HG03280 (cell line): Measurements from ENCODE around the gene HMGCR.
A peak's percentile ranks its signal among the peaks of the same experiment; 100 is the strongest.

ENCODE experiments used
- ATAC-seq: cut with Tn5 transposase; IDR thresholded peaks from one replicate; pipeline ENCODE4 v1.9.1; 2021; ENCODE audit warnings: mild to moderate bottlenecking, moderate library complexity; ENCODE audit not compliant: unreplicated experiment

The HMGCR gene

GRCh38 chr5:75340714-75341478 lies 3.9 kb downstream of the HMGCR start:
- no peak for ATAC-seq

- no peak for ATAC-seq
Measured at GRCh38 chr5:75341934-75342333, 4.9 kb downstream of the HMGCR start.

DNA sequence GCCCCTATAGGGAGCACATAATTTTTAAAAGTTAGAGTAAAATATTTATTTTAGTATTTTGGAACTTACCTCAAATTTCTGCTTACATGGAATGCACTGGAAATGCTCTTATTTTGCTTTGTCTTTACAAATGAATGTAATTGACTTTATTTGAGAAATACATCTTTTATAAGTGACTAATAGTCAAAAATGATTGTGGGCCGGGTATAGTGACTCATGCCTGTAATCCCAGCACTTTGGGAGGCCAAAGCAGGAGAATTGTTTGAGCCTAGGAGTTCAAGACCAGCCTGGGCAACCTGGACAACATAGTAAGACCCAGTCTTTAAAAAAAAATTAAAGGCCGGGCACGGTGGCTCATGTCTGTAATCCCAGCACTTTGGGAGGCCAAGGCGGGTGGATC lies 5.8 kb downstream of the HMGCR start:
- no peak for ATAC-seq

- no peak for ATAC-seq
Measured at GRCh38 chr5:75348241-75348640, 11.2 kb downstream of the HMGCR start.

DNA sequence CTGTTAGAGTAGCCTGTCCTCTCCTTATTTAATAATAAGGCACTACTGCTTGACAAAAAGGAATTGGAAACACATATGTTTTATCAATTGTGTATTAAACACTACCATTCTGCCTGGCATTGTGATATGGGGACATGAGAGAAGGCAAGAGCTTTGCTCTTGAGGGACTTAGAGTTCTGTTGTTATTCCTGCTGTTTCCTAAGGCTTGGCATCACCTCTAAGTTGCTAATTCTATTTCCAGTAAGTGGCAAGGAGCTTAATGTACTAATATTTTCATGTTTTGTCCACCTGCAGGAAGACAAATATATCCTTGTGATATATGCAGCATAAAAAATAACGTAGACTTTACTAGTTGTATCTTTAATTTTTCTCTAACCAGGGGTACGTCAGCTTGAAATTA lies 12.6 kb downstream of the HMGCR start:
- ATAC-seq, result no peak

DNA sequence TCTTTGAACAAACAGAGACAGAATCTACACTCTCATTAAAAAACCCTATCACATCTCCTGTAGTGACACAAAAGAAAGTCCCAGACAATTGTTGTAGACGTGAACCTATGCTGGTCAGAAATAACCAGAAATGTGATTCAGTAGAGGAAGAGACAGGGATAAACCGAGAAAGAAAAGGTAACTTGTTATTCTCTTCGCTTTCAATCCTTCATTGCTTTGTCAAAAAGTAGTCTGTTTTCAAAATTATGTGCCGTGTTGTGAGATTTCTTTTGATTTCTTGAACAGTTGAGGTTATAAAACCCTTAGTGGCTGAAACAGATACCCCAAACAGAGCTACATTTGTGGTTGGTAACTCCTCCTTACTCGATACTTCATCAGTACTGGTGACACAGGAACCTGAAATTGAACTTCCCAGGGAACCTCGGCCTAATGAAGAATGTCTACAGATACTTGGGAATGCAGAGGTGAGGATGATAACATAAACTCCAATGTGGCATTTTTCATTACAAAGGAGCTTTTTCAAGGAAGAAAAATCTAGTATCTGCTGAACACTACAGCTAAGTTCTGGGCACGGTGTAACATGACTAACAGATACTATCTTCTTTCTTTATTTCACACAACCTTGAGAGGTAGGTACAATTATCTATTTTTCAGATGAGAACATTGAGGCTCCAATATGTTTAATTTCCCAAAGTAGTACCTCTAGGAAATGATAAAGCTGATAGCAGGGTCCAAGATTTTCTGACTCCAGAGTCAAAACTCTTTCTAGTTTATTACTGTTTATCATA lies 14.3 kb downstream of the HMGCR start:
- no peak for ATAC-seq

- ATAC-seq, result no peak
Measured at GRCh38 chr5:75355236-75355635, 18.2 kb downstream of the HMGCR start.

DNA sequence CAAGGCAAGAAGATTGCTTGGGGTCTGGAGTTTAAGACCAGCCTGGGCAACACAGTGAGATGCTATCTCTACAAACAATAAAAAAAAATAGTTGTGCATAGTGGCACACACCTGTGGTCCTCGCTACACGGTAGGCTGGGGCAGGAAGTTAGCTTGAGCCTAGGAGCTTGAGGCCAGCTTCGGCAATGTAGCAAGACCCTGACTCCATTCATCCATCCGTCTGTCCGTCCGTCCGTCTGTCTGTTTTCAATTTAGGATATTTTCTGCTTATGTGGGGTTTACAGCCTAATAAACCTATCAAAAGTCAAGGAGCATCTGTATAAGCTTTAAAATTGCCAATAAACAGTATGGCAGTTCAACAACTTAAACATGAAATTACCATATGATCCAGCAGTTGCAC lies 19.7 kb downstream of the HMGCR start:
- no peak for ATAC-seq

GRCh38 chr5:75358117-75358516 lies 21.1 kb downstream of the HMGCR start:
- ATAC-seq, result no peak

DNA sequence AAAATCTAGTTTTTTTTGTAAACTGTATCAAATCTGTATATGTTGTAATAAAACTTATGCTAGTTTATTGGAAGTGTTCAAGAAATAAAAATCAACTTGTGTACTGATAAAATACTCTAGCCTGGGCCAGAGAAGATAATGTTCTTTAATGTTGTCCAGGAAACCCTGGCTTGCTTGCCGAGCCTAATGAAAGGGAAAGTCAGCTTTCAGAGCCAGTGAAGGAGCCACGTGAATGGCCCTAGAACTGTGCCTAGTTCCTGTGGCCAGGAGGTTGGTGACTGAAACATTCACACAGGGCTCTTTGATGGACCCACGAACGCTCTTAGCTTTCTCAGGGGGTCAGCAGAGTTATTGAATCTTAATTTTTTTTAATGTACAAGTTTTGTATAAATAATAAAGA lies 24.3 kb downstream of the HMGCR start:
- no peak for ATAC-seq

GRCh38 chr5:75362474-75362975 lies 25.5 kb downstream of the HMGCR start:
- no peak for ATAC-seq

DNA sequence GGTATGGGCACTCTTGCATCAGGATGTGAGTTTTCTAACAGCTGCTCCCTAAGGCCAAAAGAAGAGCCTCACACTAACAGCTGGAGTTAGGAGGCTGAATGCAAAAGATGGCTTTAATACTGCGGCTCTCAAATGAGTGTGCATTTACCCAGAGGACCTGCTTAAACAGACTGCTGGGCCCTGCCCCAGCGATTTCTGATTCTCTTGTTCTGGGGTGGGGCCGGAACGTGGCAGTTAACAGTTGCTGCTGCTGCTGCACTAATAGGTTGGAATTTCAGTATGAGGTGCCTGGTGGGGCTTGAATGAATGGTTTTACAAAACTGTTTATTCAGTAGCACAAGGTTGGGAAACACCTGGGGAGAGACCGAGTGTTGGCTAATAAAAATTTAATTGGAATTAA lies 26.1 kb downstream of the HMGCR start:
- ATAC-seq, result no peak

DNA sequence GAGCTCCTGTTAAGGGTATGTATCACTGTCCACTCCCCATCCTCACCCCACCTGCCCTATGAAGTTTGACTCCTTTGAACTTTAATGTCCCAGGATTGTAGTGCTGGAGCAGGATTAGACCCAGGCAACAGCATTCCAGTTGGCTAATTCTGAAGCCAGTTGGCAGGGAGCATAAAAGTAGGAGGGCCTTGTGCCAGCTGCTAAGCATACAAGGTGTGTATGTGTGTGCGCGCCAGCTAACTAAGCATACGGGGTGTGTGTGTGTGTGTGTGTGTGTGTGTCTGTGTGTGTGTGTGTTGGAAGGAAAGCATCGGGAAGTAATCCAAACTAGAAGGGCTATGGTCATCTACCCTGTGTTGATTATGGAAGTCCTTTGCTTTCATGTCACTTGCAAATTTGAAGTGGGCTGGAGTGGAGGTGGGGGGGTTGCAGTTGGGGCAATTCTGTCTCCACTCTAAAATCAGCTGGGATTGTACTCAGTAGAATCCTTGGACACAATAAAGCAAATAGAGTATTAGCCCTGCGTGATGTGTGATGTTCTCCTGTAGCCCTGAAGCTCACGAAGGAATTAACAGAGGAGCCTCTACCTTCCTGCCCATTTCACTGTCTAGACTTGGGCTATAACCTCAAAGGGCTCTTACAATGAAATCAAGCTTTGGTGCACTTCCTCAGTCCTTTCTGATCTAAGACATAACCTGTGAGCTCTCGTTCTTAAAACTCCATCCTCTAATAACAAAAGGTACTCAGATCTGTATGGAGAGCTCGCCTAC lies 26.9 kb downstream of the HMGCR start:
- ATAC-seq, result no peak

DNA sequence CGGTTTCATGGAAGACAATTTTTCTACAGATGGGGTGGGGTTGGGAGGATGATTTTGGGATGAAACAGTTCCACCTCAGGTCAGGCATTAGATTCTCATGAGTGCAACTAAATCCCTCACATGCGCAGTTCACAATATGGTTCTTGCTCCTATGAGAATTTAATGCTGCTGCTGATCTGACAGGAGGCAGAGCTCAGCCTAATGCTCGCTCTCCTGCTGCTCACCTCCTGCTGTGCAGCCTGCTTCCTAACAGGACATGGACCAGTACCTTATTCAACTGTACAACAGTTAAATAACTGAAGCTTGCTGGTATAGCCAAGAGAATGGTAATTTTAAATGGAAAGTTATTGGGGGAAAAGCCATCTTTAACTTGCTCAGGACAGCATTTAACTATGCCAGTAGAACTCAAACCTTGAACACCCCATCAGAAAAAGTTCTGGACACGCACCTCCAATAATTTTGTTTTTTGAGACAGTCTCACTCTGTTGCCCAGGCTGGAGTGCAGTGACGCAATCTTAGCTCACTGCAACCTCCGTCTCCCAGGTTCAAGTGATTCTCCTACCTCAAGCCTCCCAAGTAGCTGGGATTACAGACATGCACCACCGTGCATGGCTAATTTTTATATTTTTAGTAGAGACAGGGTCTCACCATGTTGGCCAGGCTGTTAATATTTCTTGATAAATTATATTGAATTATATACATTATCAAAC lies 27.7 kb downstream of the HMGCR start:
- ATAC-seq, result no peak

GRCh38 chr5:75365740-75366139 lies 28.7 kb downstream of the HMGCR start:
- ATAC-seq, result no peak

DNA sequence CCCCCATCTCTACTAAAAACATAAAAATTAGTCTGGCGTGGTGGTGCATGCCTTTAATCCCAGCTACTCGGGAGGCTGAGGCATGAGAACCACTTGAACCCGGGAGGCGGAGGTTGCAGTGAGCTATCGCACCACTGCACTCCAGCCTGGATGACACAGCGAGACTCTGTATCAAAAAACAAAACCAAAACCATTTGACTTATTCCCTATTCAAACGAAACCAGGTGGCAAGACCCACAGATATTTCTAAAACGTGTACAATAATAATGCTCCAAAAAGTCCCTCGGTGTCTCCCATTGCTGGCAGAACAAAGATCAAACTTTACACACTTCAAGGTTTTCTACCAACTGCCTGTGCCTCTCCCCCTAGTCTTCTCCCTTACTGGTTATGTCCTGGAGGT lies 29.8 kb downstream of the HMGCR start:
- peak; percentile 82 for ATAC-seq

DNA sequence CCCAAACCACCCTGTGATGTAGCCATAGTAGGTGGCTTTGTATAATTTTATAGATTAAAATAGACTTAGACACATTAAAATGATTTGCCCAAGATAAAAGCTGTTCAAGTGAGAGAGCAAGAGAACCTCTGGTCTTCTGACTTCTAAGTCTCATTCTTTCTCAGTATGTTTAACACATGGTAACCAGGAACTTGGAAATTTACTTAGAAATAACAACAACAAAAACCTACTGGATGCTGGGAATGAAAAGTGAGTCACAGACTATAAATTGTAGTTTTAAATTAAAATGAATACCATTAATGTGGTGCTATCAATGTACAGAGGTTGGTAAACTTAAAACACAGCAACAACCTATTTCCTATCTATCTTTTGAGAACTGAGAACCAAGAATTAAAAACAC lies 30.4 kb downstream of the HMGCR start:
- no peak for ATAC-seq

- ATAC-seq, result no peak
Measured at GRCh38 chr5:75368391-75368790, 31.4 kb downstream of the HMGCR start.

DNA sequence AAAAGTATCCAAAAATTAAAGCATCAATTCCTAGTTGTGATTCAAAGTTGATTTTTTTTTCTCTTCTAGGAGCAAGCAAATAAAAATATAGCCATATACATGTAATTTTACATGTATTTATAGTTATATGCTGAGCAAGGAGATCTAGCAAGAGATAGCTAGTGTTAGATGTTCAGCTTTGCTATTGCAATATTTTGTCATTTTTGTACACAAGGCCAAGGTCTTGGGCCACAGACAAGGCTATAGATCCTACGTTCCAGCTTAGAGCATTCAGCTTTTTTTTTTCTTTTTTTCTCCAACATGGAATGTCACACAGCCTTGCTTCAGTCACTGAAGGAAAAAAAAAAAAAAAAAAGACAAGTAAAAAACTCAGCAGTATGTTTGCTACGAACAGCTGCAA lies 36.8 kb downstream of the HMGCR start:
- no peak for ATAC-seq

GRCh38 chr5:75374394-75374814 lies 37.4 kb downstream of the HMGCR start:
- no peak for ATAC-seq

- ATAC-seq, result no peak
Measured at GRCh38 chr5:75375414-75375813, 38.4 kb downstream of the HMGCR start.
